ENCODE data around the gene NDUFS7. TPM values are rescaled to one million over a fixed set of nuclear protein-coding genes. Genes with fewer than 3 reads are reported as not detected.

Gene NDUFS7
- total and polyA plus RNA-seq, 2 donors from 2014 or later = 85.5 to 265 TPM

- Histone ChIP-seq H3K27me3 (ENCODE audit: control insufficient read depth, insufficient read depth, low read length) (no peaks in the 10 kb centered on the region), H3K4me1 (ENCODE audit: control insufficient read depth in 2 of 3, insufficient read depth in 2 of 3, low read depth in 1 of 3, low read length in 3 of 3) (peaks cover 0 to 1% (median under 1%) of the 10 kb centered on the region in 3 donors), H3K36me3 (ENCODE audit: control insufficient read depth in 2 of 3, insufficient read depth in 3 of 3, low read length in 3 of 3) (peaks cover 0 to 10% (median 9%) of the 10 kb centered on the region in 3 donors), H3K9me3 (ENCODE audit: control insufficient read depth in 2 of 3, insufficient read depth in 1 of 3, low read length in 3 of 3) (no peaks in the 10 kb centered on the region), H3K4me3 (ENCODE audit: low read length in 3 of 3) (no peak overlapping the region), H3K9ac (ENCODE audit: low read length in 3 of 3) (no peak overlapping the region), H3K27ac (ENCODE audit: low read depth in 2 of 2, low read length in 2 of 2) (no peak overlapping the region)
- TF ChIP-seq, protein P1, sequence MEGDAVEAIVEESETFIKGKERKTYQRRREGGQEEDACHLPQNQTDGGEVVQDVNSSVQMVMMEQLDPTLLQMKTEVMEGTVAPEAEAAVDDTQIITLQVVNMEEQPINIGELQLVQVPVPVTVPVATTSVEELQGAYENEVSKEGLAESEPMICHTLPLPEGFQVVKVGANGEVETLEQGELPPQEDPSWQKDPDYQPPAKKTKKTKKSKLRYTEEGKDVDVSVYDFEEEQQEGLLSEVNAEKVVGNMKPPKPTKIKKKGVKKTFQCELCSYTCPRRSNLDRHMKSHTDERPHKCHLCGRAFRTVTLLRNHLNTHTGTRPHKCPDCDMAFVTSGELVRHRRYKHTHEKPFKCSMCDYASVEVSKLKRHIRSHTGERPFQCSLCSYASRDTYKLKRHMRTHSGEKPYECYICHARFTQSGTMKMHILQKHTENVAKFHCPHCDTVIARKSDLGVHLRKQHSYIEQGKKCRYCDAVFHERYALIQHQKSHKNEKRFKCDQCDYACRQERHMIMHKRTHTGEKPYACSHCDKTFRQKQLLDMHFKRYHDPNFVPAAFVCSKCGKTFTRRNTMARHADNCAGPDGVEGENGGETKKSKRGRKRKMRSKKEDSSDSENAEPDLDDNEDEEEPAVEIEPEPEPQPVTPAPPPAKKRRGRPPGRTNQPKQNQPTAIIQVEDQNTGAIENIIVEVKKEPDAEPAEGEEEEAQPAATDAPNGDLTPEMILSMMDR (IDR thresholded peaks at IDR 0.05; ENCODE audit: borderline replicate concordance, extremely low read depth, insufficient read depth) = no peak
- DNase-seq (no peak), FAIRE-seq (no peak)
- intact Hi-C loops (cut with DNase I) = no loop called here
These were observed 7.3 kb upstream of the NDUFS7 start for GRCh38 chr19:1376415-1376805.

GRCh38 chr19:1377176-1377964 lies 6.3 kb upstream of the NDUFS7 start:
- Histone ChIP-seq H3K36me3 (ENCODE audit: control insufficient read depth in 2 of 3, insufficient read depth in 3 of 3, low read length in 3 of 3) (peaks cover 0 to 10% (median 9%) of the 10 kb centered on the region in 3 donors), H3K4me1 (ENCODE audit: control insufficient read depth in 2 of 3, insufficient read depth in 2 of 3, low read depth in 1 of 3, low read length in 3 of 3) (no peaks in the 10 kb centered on the region), H3K4me3 (ENCODE audit: low read length in 3 of 3) (no peak overlapping the region), H3K9me3 (ENCODE audit: control insufficient read depth in 2 of 3, insufficient read depth in 1 of 3, low read length in 3 of 3) (no peaks in the 10 kb centered on the region), H3K9ac (ENCODE audit: low read length in 3 of 3) (no peak overlapping the region), H3K27me3 (ENCODE audit: control insufficient read depth, insufficient read depth, low read length) (no peaks in the 10 kb centered on the region), H3K27ac (ENCODE audit: low read depth in 2 of 2, low read length in 2 of 2) (no peak overlapping the region)
- intact Hi-C loops (cut with DNase I) = no loop called here
- DNase-seq (peak in 1 of 5 donors; percentile 73), FAIRE-seq (no peak)
- TF ChIP-seq, protein P1 (IDR thresholded peaks at IDR 0.05; ENCODE audit: borderline replicate concordance, extremely low read depth, insufficient read depth) = no peak

GRCh38 chr19:1377965-1378785 lies 5.5 kb upstream of the NDUFS7 start:
- FAIRE-seq (no peak), DNase-seq (peak in 1 of 5 donors; percentile 75)
- intact Hi-C loops (cut with DNase I) = no loop called here
- Histone ChIP-seq H3K4me3 (ENCODE audit: low read length in 3 of 3) (no peak overlapping the region), H3K27ac (ENCODE audit: low read depth in 2 of 2, low read length in 2 of 2) (no peak overlapping the region), H3K4me1 (ENCODE audit: control insufficient read depth in 2 of 3, insufficient read depth in 2 of 3, low read depth in 1 of 3, low read length in 3 of 3) (no peaks in the 10 kb centered on the region), H3K36me3 (ENCODE audit: control insufficient read depth in 2 of 3, insufficient read depth in 3 of 3, low read length in 3 of 3) (peaks cover 0 to 7% (median 5%) of the 10 kb centered on the region in 3 donors), H3K9me3 (ENCODE audit: control insufficient read depth in 2 of 3, insufficient read depth in 1 of 3, low read length in 3 of 3) (no peaks in the 10 kb centered on the region), H3K9ac (ENCODE audit: low read length in 3 of 3) (no peak overlapping the region), H3K27me3 (ENCODE audit: control insufficient read depth, insufficient read depth, low read length) (no peaks in the 10 kb centered on the region)
- TF ChIP-seq, protein P1 (IDR thresholded peaks at IDR 0.05; ENCODE audit: borderline replicate concordance, extremely low read depth, insufficient read depth) = no peak

Measured in kidney (tissue), 14 donors.